ENCODE results near the gene FBH1.

GRCh38 chr10:5890452-5890915 lies 441 bp downstream of the FBH1 start:
- TF ChIP-seq CTCF (IDR thresholded peaks at IDR 0.05; ENCODE audit: low read depth, low read length) (no peak), POLR2A (IDR thresholded peaks at IDR 0.05; ENCODE audit: extremely low read depth, insufficient read length) (no peak), MAX (IDR thresholded peaks at IDR 0.05; ENCODE audit: low read depth, low read length) (no peak), MYC (IDR thresholded peaks at IDR 0.05; ENCODE audit: low read depth, low read length) (no peak)

Measured in NB4 (cell line).